H1 (cell line): ENCODE measurements around the gene PYCARD. TPM values are rescaled to one million over a fixed set of nuclear protein-coding genes. Genes with fewer than 3 reads are reported as not detected.

Experiments
- CTCF ChIA-PET: fragments of 300-600 bp; sonication (Branson Sonifier 250); formaldehyde crosslinking; loops from one replicate; lab custom pipeline; 2021; ENCODE audit not compliant: partially characterized antibody; lab: Charles Lee
- POLR2A ChIA-PET: fragments of 300-600 bp; sonication (Branson Sonifier 250); formaldehyde crosslinking; loops from one replicate; lab custom pipeline; 2021; ENCODE audit warnings: inconsistent platforms; ENCODE audit not compliant: partially characterized antibody; lab: Charles Lee
- DNase-seq, 2 experiments: peaks; one replicate each; pipeline versions ENCODE4 v3.0.0 to v3.0.0-alpha.2; 2010 to 2022; ENCODE audit warnings: low spot score in 2 of 2, low read depth in 1 of 2, mixed read lengths in 1 of 2
- FAIRE-seq: peaks from 2 replicates; lab custom pipeline; 2011; peaks lifted over from hg19 to GRCh38; lab: Jason Lieb, UNC
- H2AFZ ChIP-seq: 2 replicates; pipeline ENCODE4 v1.8.1; 2012; ENCODE audit warnings: low read length, inconsistent platforms
- H2AK5ac ChIP-seq: 2 replicates; pipeline ENCODE4 v1.6.1; 2013; ENCODE audit warnings: low read depth, low read length
- H2BK120ac ChIP-seq: replicated peaks from 2 replicates; pipeline ENCODE3; 2013; ENCODE audit warnings: low read depth, low read length, inconsistent platforms
- H2BK12ac ChIP-seq: 2 replicates; pipeline ENCODE4 v1.6.1; 2013; ENCODE audit warnings: low read depth, low read length
- H2BK15ac ChIP-seq: 2 replicates; pipeline ENCODE4 v1.6.1; 2013; ENCODE audit warnings: low read length
- H2BK20ac ChIP-seq: 2 replicates; pipeline ENCODE4 v1.6.1; 2013; ENCODE audit warnings: low read length
- H2BK5ac ChIP-seq: 2 replicates; pipeline ENCODE4 v1.6.1; 2013; ENCODE audit warnings: low read depth, low read length
- H3K14ac ChIP-seq: 2 replicates; pipeline ENCODE4 v1.6.1; 2013; ENCODE audit warnings: inconsistent platforms; ENCODE audit not compliant: insufficient read length
- H3K18ac ChIP-seq: 2 replicates; pipeline ENCODE4 v1.6.1; 2013; ENCODE audit warnings: low read length; ENCODE audit errors: extremely low read depth
- H3K23ac ChIP-seq: 2 replicates; pipeline ENCODE4 v1.6.1; 2013; ENCODE audit warnings: inconsistent platforms; ENCODE audit not compliant: insufficient read length
- H3K23me2 ChIP-seq: 2 replicates; pipeline ENCODE4 v1.6.1; 2013; ENCODE audit warnings: low read depth, low read length
- H3K27ac ChIP-seq: 2 replicates; pipeline ENCODE4 v1.6.1; 2011; ENCODE audit warnings: low read depth, low read length, inconsistent platforms
- H3K27me3 ChIP-seq, 4 experiments: replicated peaks in 1 of 4; 1 replicate in 1 of 4; 2 replicates in 3 of 4; pipeline versions ENCODE4 v1.6.1 to v1.8.1; 2011 to 2013; ENCODE audit warnings: low read length in 3 of 4, mild to moderate bottlenecking in 3 of 4, inconsistent platforms in 2 of 4, mixed read lengths in 2 of 4, moderate library complexity in 1 of 4; ENCODE audit not compliant: control insufficient read depth in 3 of 4, insufficient read depth in 3 of 4; ENCODE audit errors: extremely low read depth in 1 of 4
- H3K36me3 ChIP-seq, 4 experiments: 2 replicates each; pipeline versions ENCODE4 v1.6.1 to v1.8.1; 2011 to 2013; ENCODE audit warnings: mild to moderate bottlenecking in 4 of 4, low read length in 3 of 4, moderate library complexity in 2 of 4, control low read depth in 1 of 4, inconsistent platforms in 1 of 4; ENCODE audit not compliant: insufficient read depth in 4 of 4, control insufficient read depth in 2 of 4
- H3K4ac ChIP-seq: replicated peaks from 2 replicates; pipeline ENCODE3; 2013; ENCODE audit warnings: low read length, low read depth, mixed read lengths, inconsistent platforms; ENCODE audit not compliant: insufficient read length
- H3K4me1 ChIP-seq, 4 experiments: replicated peaks in 1 of 4; 1 replicate in 1 of 4; 2 replicates in 3 of 4; pipeline versions ENCODE4 v1.6.1 to v1.8.1; 2011 to 2013; ENCODE audit warnings: low read length in 3 of 4, inconsistent platforms in 2 of 4, mixed read lengths in 1 of 4; ENCODE audit not compliant: insufficient read depth in 4 of 4, control insufficient read depth in 3 of 4
- H3K4me2 ChIP-seq, 2 experiments: 2 replicates each; pipeline versions ENCODE4 v1.6.1 to v1.8.1; 2011 to 2013; ENCODE audit warnings: low read depth in 2 of 2, low read length in 2 of 2, control low read depth in 1 of 2, inconsistent platforms in 1 of 2, mild to moderate bottlenecking in 1 of 2; ENCODE audit not compliant: insufficient read depth in 1 of 2
- H3K4me3 ChIP-seq, 4 experiments: fragments of 200-600, 300-600 bp in 1 of 4; sonication (generic), shearing (Covaris generic), sonication (Bioruptor Twin) in 1 of 4; 2 replicates each; pipeline versions ENCODE4 v1.5.1 to v1.8.1; 2011 to 2016; ENCODE audit warnings: low read length in 4 of 4, low read depth in 3 of 4, control low read depth in 2 of 4, inconsistent platforms in 2 of 4, mild to moderate bottlenecking in 2 of 4, mixed read lengths in 1 of 4, moderate library complexity in 1 of 4; ENCODE audit not compliant: insufficient read depth in 2 of 4; ENCODE audit errors: extremely low read depth in 1 of 4
- H3K56ac ChIP-seq: replicated peaks from 2 replicates; pipeline ENCODE3; 2013; ENCODE audit warnings: low read depth, mild to moderate bottlenecking, mixed read lengths, low read length, inconsistent platforms; ENCODE audit not compliant: insufficient read length
- H3K79me1 ChIP-seq: 2 replicates; pipeline ENCODE4 v1.6.1; 2013; ENCODE audit warnings: low read depth, low read length, control low read depth
- H3K79me2 ChIP-seq, 2 experiments: 2 replicates each; pipeline versions ENCODE4 v1.6.1 to v1.8.1; 2012 to 2013; ENCODE audit warnings: low read length in 2 of 2, mild to moderate bottlenecking in 2 of 2, inconsistent platforms in 1 of 2; ENCODE audit not compliant: insufficient read depth in 2 of 2, control insufficient read depth in 1 of 2
- H3K9ac ChIP-seq, 4 experiments: replicated peaks in 1 of 4; 1 replicate in 1 of 4; 2 replicates in 3 of 4; pipeline versions ENCODE4 v1.6.1 to v1.8.1; 2011 to 2013; ENCODE audit warnings: low read depth in 3 of 4, low read length in 3 of 4, control low read depth in 2 of 4, mild to moderate bottlenecking in 2 of 4, moderate library complexity in 2 of 4, inconsistent platforms in 1 of 4; ENCODE audit errors: extremely low read depth in 1 of 4
- H3K9me3 ChIP-seq, 2 experiments: 2 replicates each; pipeline versions ENCODE4 v1.6.1 to v1.8.1; 2012 to 2013; ENCODE audit warnings: mild to moderate bottlenecking in 2 of 2, moderate library complexity in 2 of 2, control low read depth in 1 of 2, inconsistent platforms in 1 of 2, low read depth in 1 of 2, low read length in 1 of 2, mixed read lengths in 1 of 2; ENCODE audit not compliant: insufficient read depth in 2 of 2
- H4K20me1 ChIP-seq, 2 experiments: replicated peaks in 1 of 2; 2 replicates each; pipeline versions ENCODE3 to v1.8.1; 2011 to 2013; ENCODE audit warnings: inconsistent platforms in 2 of 2, low read length in 2 of 2, mild to moderate bottlenecking in 1 of 2; ENCODE audit not compliant: insufficient read depth in 2 of 2, control insufficient read depth in 1 of 2
- H4K5ac ChIP-seq: 2 replicates; pipeline ENCODE4 v1.6.1; 2013; ENCODE audit warnings: low read length, low read depth, mixed read lengths, inconsistent platforms; ENCODE audit not compliant: insufficient read length
- H4K8ac ChIP-seq: 2 replicates; pipeline ENCODE4 v1.8.0; 2013; ENCODE audit warnings: mild to moderate bottlenecking, moderate library complexity, low read length, inconsistent platforms; ENCODE audit not compliant: insufficient read depth; ENCODE audit errors: extremely low read depth
- H4K91ac ChIP-seq: replicated peaks from 2 replicates; pipeline ENCODE3; 2013; ENCODE audit warnings: low read length, mixed read lengths, inconsistent platforms; ENCODE audit not compliant: insufficient read length
- GABPA ChIP-seq: IDR thresholded peaks from 2 replicates; pipeline ENCODE4 v1.6.1; 2011; ENCODE audit warnings: mild to moderate bottlenecking, low read length, moderate library complexity, borderline replicate concordance; ENCODE audit not compliant: insufficient read depth
- USF2 ChIP-seq: IDR thresholded peaks from 2 replicates; pipeline ENCODE4 v1.6.1; 2011; ENCODE audit warnings: low read length, improper control_type of control experiment
- YY1 ChIP-seq: IDR thresholded peaks from 2 replicates; pipeline ENCODE4 v1.6.1; 2011; ENCODE audit warnings: low read depth, mild to moderate bottlenecking, low read length
- WGBS, 2 experiments: shearing (Covaris generic) in 1 of 2; methylation state at CpG; one replicate each; pipeline versions ENCODE4 v1.1.6 to v1.1.7; 2013 to 2015; ENCODE audit warnings: low lambda C conversion rate in 2 of 2, mixed read lengths in 2 of 2, inconsistent platforms in 1 of 2, low coverage in 1 of 2, missing lambda C conversion rate in 1 of 2; ENCODE audit not compliant: insufficient replicate concordance in 2 of 2, insufficient coverage in 1 of 2, insufficient read length in 1 of 2; ENCODE audit errors: extremely low coverage in 1 of 2, missing lambda C conversion rate in 1 of 2; 5-methylcytosine and 5-hydroxymethylcytosine counted together
- polyA plus RNA-seq, 7 experiments: library from polyadenylated mRNA; depleted of rRNA in 3 of 7; stranded (reverse) in 5 of 7; unstranded in 2 of 7; fragments of >200 nt in 5 of 7; fragments of 200-250 nt in 2 of 7; gene quantifications; 1 replicate in 5 of 7; 2 replicates in 1 of 7; 4 replicates in 1 of 7; pipeline versions ENCODE4 v1.2.1 to v1.2.3, GENCODE V29; 2011 to 2013; ENCODE audit warnings: missing spikeins in 2 of 7, mixed read lengths in 2 of 7
- total RNA-seq: library from RNA; stranded (reverse); fragmentation: NEBNext Ultra II Directional; extraction: Animal tissue kit (Norgen Biotek cat#: 25700); gene quantifications from 2 replicates; pipeline ENCODE4 v1.2.1, GENCODE V29; 2021

The PYCARD gene
- total and polyA plus RNA-seq, 2 of the 8 experiments (the other 6 are each of a cell fraction or from before 2014, with no cell fraction given) = 29.9 to 77.9 TPM

- TF ChIP-seq YY1 (no peak), GABPA (no peak), USF2 (no peak)
- no peak overlapping the region for H2BK12ac ChIP-seq
- no peak overlapping the region for H3K23ac ChIP-seq
- CTCF ChIA-PET = interaction anchor here (0.6 to 1.7 kb wide), 3 partner anchors 10 to 247 kb away, joined by 3 to 4 read pairs (median 3); partner anchors contain the start of gene PYDC1
- H2BK15ac ChIP-seq = no peak overlapping the region
- no peak overlapping the region for H2BK5ac ChIP-seq
- no peak overlapping the region for H4K91ac ChIP-seq
- no peak for FAIRE-seq
- no peaks in the 10 kb centered on the region for H4K20me1 ChIP-seq
- peaks cover 10% of the 10 kb centered on the region; the same call in 1 of the 2 replicates for H3K23me2 ChIP-seq
- DNase-seq = no peak
- no peak overlapping the region for H3K4me3 ChIP-seq
- H3K4ac ChIP-seq = no peak overlapping the region
- H2BK20ac ChIP-seq = no peak overlapping the region
- no peaks in the 10 kb centered on the region for H3K79me1 ChIP-seq
- POLR2A ChIA-PET = interaction anchor here (0.8 to 24.0 kb wide), 6 partner anchors 10 to 50 kb away, joined by 4 to 430 read pairs (median 4); partner anchors contain the start of genes FUS and PYCARD
- no peak overlapping the region for H3K18ac ChIP-seq
- no peak overlapping the region for H4K8ac ChIP-seq
- H2AFZ ChIP-seq = no peak overlapping the region
- no peaks in the 10 kb centered on the region for H3K79me2 ChIP-seq
- H3K56ac ChIP-seq = no peak overlapping the region
- no peak overlapping the region for H3K9ac ChIP-seq
- no peak overlapping the region for H4K5ac ChIP-seq
- H3K4me1 ChIP-seq = peaks cover 0 to 3% (median under 1%) of the 10 kb centered on the region in 4 experiments; a peak in 3 of 7 replicates
- WGBS, 2 experiments = 82% methylated on average over 6 of the region's 6 CpGs; no CpG with 5 or more reads in 1 of the 2 experiments
- no peak overlapping the region for H3K27ac ChIP-seq
- no peak overlapping the region for H2BK120ac ChIP-seq
- H3K36me3 ChIP-seq = no peaks in the 10 kb centered on the region
- no peaks in the 10 kb centered on the region for H3K9me3 ChIP-seq
- no peak overlapping the region for H3K4me2 ChIP-seq
- no peak overlapping the region for H2AK5ac ChIP-seq
- peaks cover 0 to 6% (median 3%) of the 10 kb centered on the region in 4 experiments; a peak in 3 of 7 replicates for H3K27me3 ChIP-seq
- H3K14ac ChIP-seq = no peak overlapping the region
Observed at GRCh38 chr16:31206776-31207175, 4.2 kb upstream of the PYCARD start.
